ENCODE data around the gene SLC27A1.

DNA sequence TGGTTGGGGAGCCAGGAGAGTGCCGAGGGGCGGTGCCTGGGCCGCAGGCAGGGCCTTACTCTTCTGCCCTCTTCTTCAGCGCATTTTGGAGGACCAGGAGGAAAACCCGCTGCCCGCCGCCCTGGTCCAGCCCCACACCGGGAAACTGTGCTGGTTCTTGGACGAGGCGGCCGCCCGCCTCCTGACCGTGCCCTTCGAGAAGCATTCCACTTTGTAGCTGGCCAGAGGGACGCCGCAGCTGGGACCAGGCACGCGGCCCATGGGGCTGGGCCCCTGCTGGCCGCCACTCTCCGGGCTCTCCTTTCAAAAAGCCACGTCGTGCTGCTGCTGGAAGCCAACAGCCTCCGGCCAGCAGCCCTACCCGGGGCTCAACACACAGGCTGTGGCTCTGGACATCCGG is 50.5 kb downstream of the SLC27A1 start:
- no peak for TF ChIP-seq CTCF (IDR thresholded peaks at IDR 0.05)
- no peak for TF ChIP-seq POLR2A (IDR thresholded peaks at IDR 0.05)
